Non-pigmented ciliary epithelial cell (primary cell): ENCODE measurements around the gene KCTD7.
"Not testable (repeated sequence)": the region's sequence is repeated elsewhere in the genome, so short reads cannot be mapped to it uniquely, and the experiment has no call there.

Experiments used
- DNase-seq: peaks from one replicate; pipeline ENCODE4 v3.0.0-alpha.2; 2010; ENCODE audit warnings: low read depth

The KCTD7 gene

GRCh38 chr7:66617295-66617694 lies 11.4 kb upstream of the KCTD7 start:
- DNase-seq = no peak

GRCh38 chr7:66619341-66619948 lies 9.2 kb upstream of the KCTD7 start:
- not testable (repeated sequence) for DNase-seq

GRCh38 chr7:66626331-66626934 lies 2.2 kb upstream of the KCTD7 start:
- no peak for DNase-seq

- DNase-seq = no peak
Observed at GRCh38 chr7:66627151-66627681, 1.5 kb upstream of the KCTD7 start.

- no peak for DNase-seq
Observed at GRCh38 chr7:66627881-66628360, 760 bp upstream of the KCTD7 start.

- DNase-seq = no peak
Observed at GRCh38 chr7:66629222-66630062, 761 bp downstream of the KCTD7 start.

GRCh38 chr7:66630531-66630930 lies 1.9 kb downstream of the KCTD7 start:
- no peak for DNase-seq

- no peak for DNase-seq
Observed at GRCh38 chr7:66631471-66631870, 2.8 kb downstream of the KCTD7 start.

- no peak for DNase-seq
Observed at GRCh38 chr7:66634816-66635215, 6.1 kb downstream of the KCTD7 start.

GRCh38 chr7:66635322-66635981 lies 6.8 kb downstream of the KCTD7 start:
- DNase-seq = not testable (repeated sequence)

- not testable (repeated sequence) for DNase-seq
Observed at GRCh38 chr7:66635982-66636546, 7.4 kb downstream of the KCTD7 start.

GRCh38 chr7:66638309-66639099 lies 9.8 kb downstream of the KCTD7 start:
- no peak for DNase-seq

- DNase-seq = no peak
Observed at GRCh38 chr7:66639773-66640172, 11.1 kb downstream of the KCTD7 start.

GRCh38 chr7:66640802-66641525 lies 12.3 kb downstream of the KCTD7 start:
- no peak for DNase-seq

- no peak for DNase-seq
Observed at GRCh38 chr7:66641526-66641871, 12.8 kb downstream of the KCTD7 start.

- no peak for DNase-seq
Observed at GRCh38 chr7:66642186-66642585, 13.5 kb downstream of the KCTD7 start.

- DNase-seq = no peak
Observed at GRCh38 chr7:66642932-66643331, 14.3 kb downstream of the KCTD7 start.

GRCh38 chr7:66643395-66643794 lies 14.7 kb downstream of the KCTD7 start:
- no peak for DNase-seq

- DNase-seq = not testable (repeated sequence)
Observed at GRCh38 chr7:66651026-66651425, 22.3 kb downstream of the KCTD7 start.

- not testable (repeated sequence) for DNase-seq
Observed at GRCh38 chr7:66653719-66654274, 25.1 kb downstream of the KCTD7 start.
